Transverse colon (tissue), 4 donors: Measurements from ENCODE around the gene NRCAM.

Experiments
- CTCF ChIP-seq, 5 experiments: fragments of 200-600 bp in 3 of 5; fragments of 450-650 bp in 2 of 5; sonication (generic) in 3 of 5; IDR thresholded peaks; 1 replicate in 2 of 5; 2 replicates in 3 of 5; pipeline ENCODE4 v1.5.1; 2016 to 2017; ENCODE audit warnings: antibody characterized with exemption in 5 of 5, inconsistent platforms in 3 of 5, mild to moderate bottlenecking in 2 of 5, moderate library complexity in 1 of 5
- EP300 ChIP-seq: sonication (generic); formaldehyde crosslinking; IDR thresholded peaks from one replicate; pipeline ENCODE4 v1.6.1; 2017; ENCODE audit warnings: antibody characterized with exemption, low read depth
- POLR2A ChIP-seq: fragments of 450-650 bp; IDR thresholded peaks from one replicate; pipeline ENCODE4 v1.6.1; 2016; ENCODE audit warnings: antibody characterized with exemption, mild to moderate bottlenecking, moderate library complexity
- POLR2AphosphoS5 ChIP-seq, 3 donors: sonication (generic); formaldehyde crosslinking; IDR thresholded peaks; one replicate each; pipeline ENCODE4 v1.6.1; 2016; ENCODE audit warnings: antibody characterized with exemption in 3 of 3

DNA sequence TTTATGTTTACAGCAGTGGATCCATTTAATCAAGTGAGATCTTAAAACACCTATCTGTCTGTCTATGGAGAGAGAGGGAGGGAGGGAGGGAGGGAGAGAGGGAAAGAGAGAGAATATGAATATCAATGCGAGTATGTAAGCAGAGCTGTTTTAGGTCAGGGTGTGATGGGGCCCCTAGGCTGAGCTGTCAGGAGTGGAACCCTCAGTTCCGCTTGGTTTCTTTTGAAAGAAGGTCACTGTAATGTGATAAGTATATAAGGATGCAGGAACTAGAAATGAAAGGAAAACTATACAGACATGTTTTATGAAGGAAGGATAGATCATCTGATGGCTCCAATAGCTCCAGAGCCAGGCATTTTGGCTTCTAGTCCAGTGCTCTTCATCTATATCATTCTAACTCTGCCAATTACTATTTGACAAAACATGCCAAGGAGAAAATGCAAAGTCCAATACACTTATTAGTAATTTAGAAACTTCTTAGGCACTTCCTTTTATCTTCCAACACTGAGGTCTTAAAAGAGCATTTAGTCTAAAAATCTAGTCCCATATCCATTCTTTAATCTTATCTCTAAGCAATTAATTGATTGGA lies 70.3 kb downstream of the NRCAM start:
- TF ChIP-seq POLR2A = no peak
- TF ChIP-seq CTCF (IDR thresholded peaks at IDR 0.05) = no peak
- no peak for TF ChIP-seq POLR2AphosphoS5 (IDR thresholded peaks at IDR 0.05)
- no peak for TF ChIP-seq EP300
